GM03348 (cell line): Measurements from ENCODE around the gene USF1.
"Not testable (repeated sequence)": the region's sequence is repeated elsewhere in the genome, so short reads cannot be mapped to it uniquely, and the experiment has no call there.

Experiments used
- DNase-seq: peaks from one replicate; pipeline ENCODE4 v3.0.0; 2012; ENCODE audit warnings: low spot score

Gene USF1

GRCh38 chr1:161077426-161077825, 31.6 kb upstream of the USF1 start:
- DNase-seq, result no peak

- DNase-seq, result no peak
Measured at GRCh38 chr1:161076410-161076809, 30.6 kb upstream of the USF1 start.

- DNase-seq, result no peak
Measured at GRCh38 chr1:161074676-161075368, 29.0 kb upstream of the USF1 start.

- no peak for DNase-seq
Measured at GRCh38 chr1:161073474-161074121, 27.8 kb upstream of the USF1 start.

- no peak for DNase-seq
Measured at GRCh38 chr1:161072751-161073449, 27.1 kb upstream of the USF1 start.

GRCh38 chr1:161071886-161072371, 26.2 kb upstream of the USF1 start:
- DNase-seq, result peak; percentile 75

GRCh38 chr1:161070761-161071160, 25.0 kb upstream of the USF1 start:
- no peak for DNase-seq

- DNase-seq, result no peak
Measured at GRCh38 chr1:161069731-161070270, 24.0 kb upstream of the USF1 start, which contains the start of gene ARHGAP30. Gene ARHGAP30 (minus strand): TSS chr1:161069891. CDS start chr1:161069624, 267 bp downstream.

GRCh38 chr1:161069241-161069640, 23.5 kb upstream of the USF1 start:
- no peak for DNase-seq

- DNase-seq, result peak; percentile 51
Measured at GRCh38 chr1:161068306-161069234, 22.8 kb upstream of the USF1 start.

GRCh38 chr1:161066694-161067093, 20.9 kb upstream of the USF1 start:
- DNase-seq, result no peak

- not testable (repeated sequence) for DNase-seq
Measured at GRCh38 chr1:161065681-161066080, 19.9 kb upstream of the USF1 start.

GRCh38 chr1:161063936-161064335, 18.2 kb upstream of the USF1 start:
- DNase-seq, result not testable (repeated sequence)

GRCh38 chr1:161061419-161061818, 15.6 kb upstream of the USF1 start:
- DNase-seq, result no peak

GRCh38 chr1:161059293-161059692, 13.5 kb upstream of the USF1 start:
- no peak for DNase-seq

GRCh38 chr1:161054805-161055204, 9.0 kb upstream of the USF1 start:
- no peak for DNase-seq

GRCh38 chr1:161054232-161054631, 8.5 kb upstream of the USF1 start:
- no peak for DNase-seq

GRCh38 chr1:161052899-161053298, 7.1 kb upstream of the USF1 start:
- no peak for DNase-seq

GRCh38 chr1:161051219-161051618, 5.4 kb upstream of the USF1 start:
- no peak for DNase-seq

GRCh38 chr1:161048949-161049722, 3.4 kb upstream of the USF1 start:
- DNase-seq, result no peak
